Gastrocnemius medialis (tissue), 4 donors: Measurements from ENCODE around the gene PTPRN2.
"Not testable (repeated sequence)": the region's sequence is repeated elsewhere in the genome, so short reads cannot be mapped to it uniquely, and the experiment has no call there.

Source experiments
- POLR2A ChIP-seq, 2 donors: fragments of 450-650 bp; IDR thresholded peaks; one replicate each; pipeline ENCODE4 v1.6.1; 2017; ENCODE audit warnings: antibody characterized with exemption in 2 of 2, mild to moderate bottlenecking in 2 of 2, moderate library complexity in 2 of 2
- TF ChIP-seq, protein P1 (sequence below), 5 experiments: fragments of 450-650 bp in 3 of 5; fragments of 200-600 bp in 2 of 5; sonication (generic) in 2 of 5; IDR thresholded peaks in 4 of 5; conservative IDR thresholded peaks in 1 of 5; 1 replicate in 4 of 5; 2 replicates in 1 of 5; pipeline ENCODE4 v1.5.1; 2016 to 2019; ENCODE audit warnings: antibody characterized with exemption in 5 of 5, mild to moderate bottlenecking in 3 of 5, moderate library complexity in 3 of 5

DNA sequence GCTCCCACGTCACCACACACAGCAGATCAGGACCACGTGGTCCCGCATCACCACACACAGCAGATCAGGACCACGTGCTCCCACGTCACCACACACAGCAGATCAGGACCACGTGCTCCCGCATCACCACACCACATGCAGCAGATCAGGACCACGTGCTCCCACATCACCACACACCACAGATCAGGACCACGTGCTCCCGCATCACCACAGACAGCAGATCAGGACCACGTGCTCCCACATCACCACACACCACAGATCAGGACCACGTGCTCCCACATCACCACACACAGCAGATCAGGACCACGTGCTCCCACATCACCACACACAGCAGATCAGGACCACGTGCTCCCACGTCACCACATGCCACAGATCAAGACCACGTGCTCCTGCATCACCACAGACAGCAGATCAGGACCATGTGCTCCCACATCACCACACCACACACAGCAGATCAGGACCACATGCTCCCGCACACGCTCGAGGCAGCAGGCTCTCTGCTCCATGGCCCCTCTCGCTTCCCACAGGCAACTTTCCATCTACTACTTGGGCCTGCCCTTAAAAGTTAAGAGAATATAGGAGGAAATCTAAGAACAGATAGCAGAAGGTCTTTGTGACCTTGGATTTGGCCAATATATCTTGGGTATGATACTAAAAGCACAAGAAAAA, 1024.0 kb downstream of the PTPRN2 start:
- TF ChIP-seq, protein P1, sequence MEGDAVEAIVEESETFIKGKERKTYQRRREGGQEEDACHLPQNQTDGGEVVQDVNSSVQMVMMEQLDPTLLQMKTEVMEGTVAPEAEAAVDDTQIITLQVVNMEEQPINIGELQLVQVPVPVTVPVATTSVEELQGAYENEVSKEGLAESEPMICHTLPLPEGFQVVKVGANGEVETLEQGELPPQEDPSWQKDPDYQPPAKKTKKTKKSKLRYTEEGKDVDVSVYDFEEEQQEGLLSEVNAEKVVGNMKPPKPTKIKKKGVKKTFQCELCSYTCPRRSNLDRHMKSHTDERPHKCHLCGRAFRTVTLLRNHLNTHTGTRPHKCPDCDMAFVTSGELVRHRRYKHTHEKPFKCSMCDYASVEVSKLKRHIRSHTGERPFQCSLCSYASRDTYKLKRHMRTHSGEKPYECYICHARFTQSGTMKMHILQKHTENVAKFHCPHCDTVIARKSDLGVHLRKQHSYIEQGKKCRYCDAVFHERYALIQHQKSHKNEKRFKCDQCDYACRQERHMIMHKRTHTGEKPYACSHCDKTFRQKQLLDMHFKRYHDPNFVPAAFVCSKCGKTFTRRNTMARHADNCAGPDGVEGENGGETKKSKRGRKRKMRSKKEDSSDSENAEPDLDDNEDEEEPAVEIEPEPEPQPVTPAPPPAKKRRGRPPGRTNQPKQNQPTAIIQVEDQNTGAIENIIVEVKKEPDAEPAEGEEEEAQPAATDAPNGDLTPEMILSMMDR (IDR thresholded peaks at IDR 0.05 in 4 of 5, conservative IDR thresholded peaks at IDR 0.05 in 1 of 5): not testable (repeated sequence)
- not testable (repeated sequence) for TF ChIP-seq POLR2A (IDR thresholded peaks at IDR 0.05)
